WI38 (cell line): ENCODE measurements around the gene FAM76B.
A peak's percentile ranks its signal among the peaks of the same experiment; 100 is the strongest.

Experiments
- H3K4me3 ChIP-seq: 2 replicates; pipeline ENCODE4 v1.5.1; 2011; ENCODE audit warnings: low read depth, mild to moderate bottlenecking, control low read depth, low read length
- TF ChIP-seq, protein P1 (sequence below): IDR thresholded peaks from 2 replicates; pipeline ENCODE4 v1.5.1; 2012; ENCODE audit warnings: low read depth, mild to moderate bottlenecking, control low read depth, low read length

The FAM76B gene

DNA sequence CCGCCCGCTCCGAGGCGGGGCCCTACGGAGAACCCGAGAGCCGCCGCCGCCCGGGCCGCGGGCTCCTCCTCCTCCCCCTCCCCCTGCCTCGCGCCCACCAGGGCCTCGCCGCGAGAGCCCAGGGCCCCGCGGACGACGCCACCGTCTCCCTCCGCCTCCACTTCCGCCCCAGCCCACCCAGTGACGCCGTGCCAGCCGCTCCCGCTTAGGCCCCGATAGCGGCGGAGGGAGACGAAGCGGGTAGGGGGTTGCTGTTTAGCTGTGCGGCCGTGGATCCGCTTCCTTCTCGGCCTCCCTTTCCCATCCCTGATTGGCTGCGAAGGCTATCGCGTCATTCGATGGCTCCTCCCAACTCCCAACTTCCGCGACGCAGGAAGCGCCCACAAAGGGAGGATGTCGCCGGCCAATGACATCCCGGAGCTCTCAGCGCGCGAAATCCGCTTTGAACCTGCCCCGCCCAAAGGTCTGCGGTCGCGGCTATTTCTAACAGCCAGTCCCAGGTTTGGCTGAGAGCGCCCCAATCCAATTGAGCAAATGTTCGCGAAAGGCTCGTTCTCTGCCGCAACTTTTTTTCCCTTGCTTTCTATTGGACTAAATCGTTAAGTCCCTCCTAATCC, at the start of gene FAM76B:
Gene FAM76B, minus strand, starts transcription at position 277 of the 617 bp plus-strand sequence. CDS start 304 bp downstream, outside the sequence.
- peak within 1 kb of the TSS; percentile 93 for H3K4me3 ChIP-seq
- TF ChIP-seq, protein P1, sequence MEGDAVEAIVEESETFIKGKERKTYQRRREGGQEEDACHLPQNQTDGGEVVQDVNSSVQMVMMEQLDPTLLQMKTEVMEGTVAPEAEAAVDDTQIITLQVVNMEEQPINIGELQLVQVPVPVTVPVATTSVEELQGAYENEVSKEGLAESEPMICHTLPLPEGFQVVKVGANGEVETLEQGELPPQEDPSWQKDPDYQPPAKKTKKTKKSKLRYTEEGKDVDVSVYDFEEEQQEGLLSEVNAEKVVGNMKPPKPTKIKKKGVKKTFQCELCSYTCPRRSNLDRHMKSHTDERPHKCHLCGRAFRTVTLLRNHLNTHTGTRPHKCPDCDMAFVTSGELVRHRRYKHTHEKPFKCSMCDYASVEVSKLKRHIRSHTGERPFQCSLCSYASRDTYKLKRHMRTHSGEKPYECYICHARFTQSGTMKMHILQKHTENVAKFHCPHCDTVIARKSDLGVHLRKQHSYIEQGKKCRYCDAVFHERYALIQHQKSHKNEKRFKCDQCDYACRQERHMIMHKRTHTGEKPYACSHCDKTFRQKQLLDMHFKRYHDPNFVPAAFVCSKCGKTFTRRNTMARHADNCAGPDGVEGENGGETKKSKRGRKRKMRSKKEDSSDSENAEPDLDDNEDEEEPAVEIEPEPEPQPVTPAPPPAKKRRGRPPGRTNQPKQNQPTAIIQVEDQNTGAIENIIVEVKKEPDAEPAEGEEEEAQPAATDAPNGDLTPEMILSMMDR = no peak

DNA sequence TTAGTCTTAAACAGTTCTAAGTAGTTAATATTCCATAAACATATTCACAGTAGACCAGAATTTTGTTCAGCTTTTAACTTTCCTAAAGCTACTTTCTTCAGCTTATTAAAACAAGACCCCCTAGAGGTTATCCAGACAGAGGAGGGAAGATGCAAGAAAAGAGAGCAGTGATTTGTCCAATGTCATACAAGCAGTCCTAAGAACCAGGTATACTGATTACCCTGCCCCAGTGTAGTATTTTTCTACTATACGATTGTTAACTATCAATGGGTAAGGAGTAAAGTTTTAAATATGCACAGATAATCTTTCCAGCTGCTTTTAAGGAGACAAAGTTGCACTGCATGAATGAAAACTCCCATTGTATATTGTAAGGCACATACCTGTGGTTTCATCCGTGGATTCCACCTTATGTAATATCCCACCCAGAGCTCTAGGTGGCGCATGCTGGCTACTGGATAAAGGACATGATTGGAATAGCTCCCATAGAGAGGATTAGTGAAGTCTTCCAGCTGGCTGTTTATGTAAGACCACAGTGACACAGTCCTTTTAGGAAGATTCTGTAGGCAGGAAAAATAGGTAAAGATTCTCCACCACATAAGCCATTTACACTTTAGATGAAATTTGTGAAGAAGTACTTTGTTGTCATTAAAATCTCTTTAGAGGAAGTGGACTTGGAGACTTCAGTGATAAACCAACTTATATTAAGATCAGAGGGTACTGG, 46.3 kb upstream of the FAM76B start:
- TF ChIP-seq, protein P1 = peak; percentile 86
- no peak overlapping the region for H3K4me3 ChIP-seq

DNA sequence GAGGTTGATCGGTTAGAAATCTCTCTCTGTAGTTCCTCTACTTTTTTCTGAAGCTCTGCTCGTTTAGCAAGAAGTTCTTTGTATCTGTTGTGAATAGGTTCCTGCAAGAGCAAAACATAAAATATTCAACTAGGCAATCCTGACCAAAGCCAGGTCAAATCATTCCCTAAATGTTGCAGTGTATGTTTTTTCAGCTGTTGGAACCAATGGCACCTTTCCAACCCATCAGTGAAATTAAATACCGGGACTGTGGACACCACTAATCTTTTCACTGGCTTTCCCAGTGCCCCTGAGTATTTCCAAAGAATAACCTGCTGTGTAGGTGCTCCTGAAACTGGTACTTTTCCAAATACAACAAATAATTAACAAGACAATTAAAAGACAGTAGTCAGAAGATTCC, 45.8 kb upstream of the FAM76B start:
- no peak overlapping the region for H3K4me3 ChIP-seq
- TF ChIP-seq, protein P1 = no peak

DNA sequence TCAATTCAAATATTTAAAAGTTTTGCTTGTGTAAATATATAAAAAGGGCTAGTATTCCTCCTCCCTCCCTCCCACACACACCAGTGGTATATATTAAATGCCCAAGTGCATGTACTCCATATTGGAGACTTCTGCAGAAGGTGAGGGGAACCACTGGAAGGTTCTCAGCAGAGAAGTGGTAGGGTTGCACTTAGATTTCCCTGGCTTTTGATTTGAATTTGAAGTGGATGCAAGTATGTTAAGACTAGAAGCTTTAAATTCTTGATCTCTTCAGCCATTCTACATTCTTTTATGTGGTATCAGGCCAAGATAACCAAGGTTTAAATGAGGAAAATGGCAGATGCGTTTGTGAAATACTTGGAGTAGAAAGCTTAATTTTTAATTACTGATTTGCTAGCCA, 43.8 kb upstream of the FAM76B start:
- H3K4me3 ChIP-seq = no peak overlapping the region
- TF ChIP-seq, protein P1 = no peak

DNA sequence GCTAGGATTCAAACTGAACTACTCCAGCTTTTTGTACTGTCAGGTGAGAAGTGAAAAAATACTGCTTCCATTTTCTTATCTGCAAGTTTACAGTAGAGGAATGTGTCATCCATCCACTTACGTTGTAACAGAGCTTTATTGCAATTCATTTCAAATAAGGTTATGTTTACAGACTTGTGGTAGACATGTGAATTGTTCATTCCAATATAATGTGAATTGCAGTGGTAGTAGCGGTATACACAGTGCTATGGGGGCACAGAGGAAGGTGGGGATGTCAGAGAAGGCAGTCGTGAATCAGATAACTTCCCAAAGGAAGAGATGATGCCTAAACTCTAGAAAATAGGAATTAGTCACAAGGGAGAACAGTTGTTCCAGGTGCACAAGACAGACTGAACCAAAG, 43.2 kb upstream of the FAM76B start:
- H3K4me3 ChIP-seq = no peak overlapping the region
- TF ChIP-seq, protein P1 = no peak

DNA sequence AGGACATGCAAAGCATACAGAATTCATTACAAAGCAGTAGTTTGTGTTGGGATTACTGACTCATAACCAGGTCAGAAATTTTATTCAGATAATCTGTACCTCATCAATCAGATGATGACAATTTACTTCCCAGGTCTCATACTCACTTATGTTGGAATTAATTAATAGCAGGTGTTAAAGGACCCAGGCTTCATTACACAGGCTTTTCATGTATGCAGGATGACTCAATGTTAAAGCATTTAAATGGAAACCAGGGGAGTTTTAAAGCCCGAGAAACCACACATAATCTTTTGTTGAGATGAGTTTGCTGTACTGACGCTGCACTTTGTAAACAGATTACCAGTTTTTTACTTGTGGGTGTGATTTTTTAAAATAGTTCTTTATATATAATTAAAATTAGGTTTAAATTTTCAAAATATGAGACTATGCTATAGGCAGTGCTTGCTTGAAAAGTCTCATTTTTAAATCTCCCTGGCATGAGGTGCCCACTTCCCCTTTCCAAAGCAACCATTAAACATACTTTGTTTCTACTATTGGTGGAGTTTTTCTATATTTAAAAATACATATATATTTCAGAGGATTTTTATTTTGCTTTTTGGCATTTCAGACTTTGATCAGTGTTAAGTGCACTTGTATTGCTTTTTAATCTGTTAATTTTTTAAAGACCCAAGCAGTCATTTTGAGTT, 41.8 kb upstream of the FAM76B start:
- TF ChIP-seq, protein P1 = no peak
- H3K4me3 ChIP-seq = no peak overlapping the region
